HK-2 (cell line): Measurements from ENCODE around the gene MAP1LC3A.

Experiments
- DNase-seq: peaks from one replicate; pipeline ENCODE4 v3.0.0-alpha.2; 2018; ENCODE audit not compliant: unreplicated experiment

Gene MAP1LC3A

GRCh38 chr20:34529742-34530141 is 28.8 kb upstream of the MAP1LC3A start:
- no peak for DNase-seq

- no peak for DNase-seq
Measured at GRCh38 chr20:34530342-34530741, 28.2 kb upstream of the MAP1LC3A start.

GRCh38 chr20:34531608-34532265 is 26.8 kb upstream of the MAP1LC3A start:
- DNase-seq = no peak

- DNase-seq = no peak
Measured at GRCh38 chr20:34532320-34532719, 26.2 kb upstream of the MAP1LC3A start.

- no peak for DNase-seq
Measured at GRCh38 chr20:34532756-34533155, 25.8 kb upstream of the MAP1LC3A start.

GRCh38 chr20:34534391-34535165 is 23.9 kb upstream of the MAP1LC3A start:
- DNase-seq = no peak

GRCh38 chr20:34535301-34535840 is 23.1 kb upstream of the MAP1LC3A start:
- DNase-seq = no peak

- DNase-seq = no peak
Measured at GRCh38 chr20:34535857-34536256, 22.7 kb upstream of the MAP1LC3A start.

GRCh38 chr20:34536798-34537394 is 21.6 kb upstream of the MAP1LC3A start:
- DNase-seq = no peak

GRCh38 chr20:34537651-34538050 is 20.9 kb upstream of the MAP1LC3A start:
- DNase-seq = no peak

GRCh38 chr20:34538671-34539123 is 19.8 kb upstream of the MAP1LC3A start:
- peak; percentile 49 for DNase-seq

- no peak for DNase-seq
Measured at GRCh38 chr20:34539756-34540155, 18.8 kb upstream of the MAP1LC3A start.

GRCh38 chr20:34540596-34541263 is 17.8 kb upstream of the MAP1LC3A start:
- no peak for DNase-seq

GRCh38 chr20:34541264-34541901 is 17.1 kb upstream of the MAP1LC3A start:
- DNase-seq = no peak

- no peak for DNase-seq
Measured at GRCh38 chr20:34541917-34542316, 16.6 kb upstream of the MAP1LC3A start.

- DNase-seq = no peak
Measured at GRCh38 chr20:34542439-34542838, 16.1 kb upstream of the MAP1LC3A start.

- DNase-seq = no peak
Measured at GRCh38 chr20:34543463-34544056, 15.0 kb upstream of the MAP1LC3A start.

GRCh38 chr20:34544109-34544796 is 14.3 kb upstream of the MAP1LC3A start:
- no peak for DNase-seq

GRCh38 chr20:34546751-34547181 is 11.8 kb upstream of the MAP1LC3A start:
- DNase-seq = no peak

- DNase-seq = no peak
Measured at GRCh38 chr20:34547844-34548613, 10.5 kb upstream of the MAP1LC3A start.
